Measurements from ENCODE around the gene BID.

BID gene

DNA sequence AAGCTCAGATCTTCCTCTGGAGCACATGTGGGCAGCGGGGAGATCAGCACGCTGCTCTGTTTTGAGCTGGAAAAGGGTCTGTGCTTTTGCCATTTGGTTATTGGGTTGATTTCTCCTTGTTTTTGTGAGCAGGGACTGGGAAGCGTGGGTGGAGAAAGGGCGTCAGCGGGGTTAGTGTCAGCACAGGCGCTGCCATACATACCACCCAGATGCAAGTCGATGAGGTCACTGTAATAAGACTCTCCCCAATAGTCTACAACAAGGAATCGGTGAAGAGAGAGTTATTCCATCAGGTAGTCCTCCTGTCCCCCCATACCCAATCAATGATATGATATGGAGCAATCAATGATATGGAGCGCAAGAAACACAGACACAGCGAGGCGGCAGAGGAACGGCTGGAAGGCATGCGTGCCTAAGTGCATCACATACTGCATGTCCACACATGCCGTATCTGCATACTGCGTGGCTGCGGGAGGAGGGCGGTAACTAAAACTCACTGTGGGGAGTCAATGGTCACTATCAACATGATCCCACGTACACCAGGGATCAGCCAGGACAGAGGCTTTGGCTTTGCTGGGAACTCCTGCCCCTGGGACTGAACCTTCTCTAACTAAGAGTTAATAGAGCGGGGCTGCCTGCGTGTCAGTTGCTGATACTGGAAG is 29.5 kb upstream of the BID start:
- DNase-seq (ENCODE audit: low read depth in 3 of 3): no peak

DNA sequence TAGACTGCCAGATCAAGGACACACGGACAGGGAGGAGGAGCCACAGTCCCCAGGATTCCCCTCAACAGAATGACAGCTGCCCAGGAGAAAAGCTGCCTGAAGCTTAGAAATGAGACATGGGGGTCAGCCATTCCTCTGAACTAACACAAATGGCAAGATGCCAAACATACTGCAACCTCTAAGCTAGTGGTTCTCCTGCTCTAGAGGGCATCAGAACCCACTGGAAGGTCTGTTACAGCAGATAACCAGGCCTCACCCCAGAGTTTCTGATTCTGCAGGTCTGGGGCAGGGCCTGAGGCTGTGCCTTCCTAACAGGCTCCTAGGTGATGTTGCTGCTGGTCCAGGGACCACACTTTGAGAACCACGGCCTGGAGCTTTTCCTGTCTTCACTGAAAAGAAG is 28.6 kb upstream of the BID start:
- DNase-seq (ENCODE audit: low read depth in 3 of 3): no peak

DNA sequence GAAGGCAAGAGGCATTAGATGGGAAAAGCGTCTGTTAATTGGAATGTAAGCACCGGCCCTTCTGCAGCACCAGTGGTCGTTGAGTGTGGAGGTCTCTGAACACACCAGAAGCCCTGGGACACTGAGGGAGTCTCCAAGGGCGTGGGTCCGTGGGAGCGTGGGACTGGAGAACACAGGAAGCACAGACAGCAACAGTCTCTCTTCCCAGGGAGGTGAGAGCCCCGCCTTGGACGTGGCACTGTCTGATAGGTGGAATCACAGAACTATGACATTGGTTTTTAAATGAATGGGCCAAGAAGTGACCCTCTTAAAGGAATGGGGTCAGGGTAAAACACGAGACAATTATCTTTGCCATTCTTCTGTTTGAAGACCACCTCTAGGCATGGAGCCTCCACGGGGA is 28.1 kb upstream of the BID start:
- no peak for DNase-seq (ENCODE audit: low read depth in 3 of 3)

DNA sequence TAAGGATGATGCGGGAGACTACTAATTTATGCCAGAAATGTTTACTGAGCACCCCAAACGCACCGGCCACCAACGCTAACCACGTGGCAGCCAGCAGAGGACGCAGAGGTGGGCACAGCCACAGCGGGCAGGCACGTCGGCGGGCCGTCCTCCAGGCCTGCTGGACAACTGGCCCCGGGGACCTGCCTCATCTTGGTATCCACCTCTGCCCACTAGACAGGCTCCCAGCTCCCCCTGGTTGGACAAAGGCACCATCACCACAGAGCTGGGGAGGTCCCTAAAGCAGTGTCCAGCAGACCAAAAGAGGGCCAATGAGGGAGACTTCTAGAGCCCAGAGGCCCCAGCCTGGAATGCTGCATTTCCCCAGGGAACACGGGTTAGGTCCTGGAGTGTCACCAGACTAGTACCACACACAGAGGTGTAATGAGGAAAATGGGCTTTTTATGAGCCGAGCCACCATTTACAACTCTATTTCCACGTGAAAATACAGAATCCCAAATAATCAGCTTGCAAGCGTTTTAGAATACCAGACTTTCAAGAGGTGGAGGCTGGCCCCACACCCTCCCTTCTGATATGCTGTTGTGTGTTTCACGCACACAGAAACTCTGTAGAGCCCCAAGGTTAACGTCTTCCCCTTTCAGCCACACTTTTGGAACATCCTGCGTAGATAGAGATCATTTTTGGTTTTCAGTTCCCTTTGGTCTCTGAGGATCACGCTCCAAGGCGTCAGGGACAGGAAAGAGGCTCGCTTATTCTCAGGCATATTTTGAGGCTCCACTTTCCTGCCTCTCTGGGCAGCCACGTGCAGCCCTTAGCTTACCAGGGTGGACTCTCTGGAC is 23.7 kb upstream of the BID start:
- DNase-seq (ENCODE audit: low read depth in 3 of 3): no peak

DNA sequence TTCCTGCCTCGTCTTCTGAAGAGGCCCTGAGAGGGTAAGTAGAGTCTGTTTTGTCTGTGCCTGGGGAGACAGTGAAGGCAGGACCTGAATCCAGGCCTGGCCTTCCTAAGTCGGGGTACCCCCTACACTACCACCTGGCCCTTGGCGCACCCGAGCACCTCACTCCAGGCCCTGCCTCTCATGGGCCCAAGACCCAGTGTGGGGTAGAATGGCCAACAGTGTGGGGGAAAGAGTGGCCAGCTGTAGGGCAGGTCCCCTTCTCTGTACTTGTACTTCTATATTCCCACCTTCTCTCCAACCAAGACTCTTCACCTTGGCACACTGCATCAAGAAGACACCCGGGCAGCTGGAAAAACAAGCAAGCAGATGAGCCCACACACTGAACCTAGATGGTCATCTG is 22.4 kb upstream of the BID start:
- DNase-seq (ENCODE audit: low read depth in 3 of 3): no peak

DNA sequence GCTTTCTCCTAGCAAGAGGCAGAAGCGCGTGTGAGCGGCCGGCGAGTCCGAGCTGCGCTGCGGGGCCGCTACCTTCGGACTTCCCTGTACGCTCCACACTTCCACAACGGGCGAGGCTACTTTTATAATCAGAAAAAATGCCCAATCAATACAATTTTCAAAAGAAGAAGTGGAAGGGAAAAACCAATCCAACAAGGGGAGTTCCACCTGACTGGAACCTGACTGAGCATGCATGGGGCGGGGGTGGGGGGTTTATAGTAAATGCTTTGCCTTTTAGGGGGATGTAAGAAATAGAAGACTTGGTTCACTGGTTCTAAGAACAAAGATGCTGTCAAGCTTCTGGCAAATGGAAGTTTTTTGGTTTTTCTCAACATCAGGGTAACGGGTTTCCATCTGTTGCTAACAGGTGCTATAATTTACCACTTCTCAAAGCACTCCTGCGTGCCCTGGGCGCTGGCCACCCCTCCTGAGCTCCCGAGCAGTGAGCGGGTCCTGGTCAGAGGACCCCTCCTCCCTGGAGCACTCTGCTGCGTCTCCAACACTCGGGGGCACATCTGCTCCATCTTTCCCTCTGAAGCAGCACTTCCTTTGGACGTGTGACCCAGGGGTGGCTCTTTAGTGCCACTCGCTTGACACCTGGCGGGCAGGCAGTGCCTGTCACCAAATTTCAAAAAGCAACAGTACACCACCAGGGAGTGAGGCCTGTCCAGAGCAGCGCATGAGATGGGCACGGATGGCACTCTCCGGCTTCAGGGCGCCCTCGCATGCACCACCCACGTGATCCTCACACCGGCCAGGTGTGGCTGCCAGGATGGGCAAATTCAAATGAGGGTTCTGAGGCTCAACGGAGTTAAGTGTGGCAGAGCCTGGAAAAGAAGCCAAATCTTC is 21.6 kb upstream of the BID start:
- no peak for DNase-seq (ENCODE audit: low read depth in 3 of 3)

DNA sequence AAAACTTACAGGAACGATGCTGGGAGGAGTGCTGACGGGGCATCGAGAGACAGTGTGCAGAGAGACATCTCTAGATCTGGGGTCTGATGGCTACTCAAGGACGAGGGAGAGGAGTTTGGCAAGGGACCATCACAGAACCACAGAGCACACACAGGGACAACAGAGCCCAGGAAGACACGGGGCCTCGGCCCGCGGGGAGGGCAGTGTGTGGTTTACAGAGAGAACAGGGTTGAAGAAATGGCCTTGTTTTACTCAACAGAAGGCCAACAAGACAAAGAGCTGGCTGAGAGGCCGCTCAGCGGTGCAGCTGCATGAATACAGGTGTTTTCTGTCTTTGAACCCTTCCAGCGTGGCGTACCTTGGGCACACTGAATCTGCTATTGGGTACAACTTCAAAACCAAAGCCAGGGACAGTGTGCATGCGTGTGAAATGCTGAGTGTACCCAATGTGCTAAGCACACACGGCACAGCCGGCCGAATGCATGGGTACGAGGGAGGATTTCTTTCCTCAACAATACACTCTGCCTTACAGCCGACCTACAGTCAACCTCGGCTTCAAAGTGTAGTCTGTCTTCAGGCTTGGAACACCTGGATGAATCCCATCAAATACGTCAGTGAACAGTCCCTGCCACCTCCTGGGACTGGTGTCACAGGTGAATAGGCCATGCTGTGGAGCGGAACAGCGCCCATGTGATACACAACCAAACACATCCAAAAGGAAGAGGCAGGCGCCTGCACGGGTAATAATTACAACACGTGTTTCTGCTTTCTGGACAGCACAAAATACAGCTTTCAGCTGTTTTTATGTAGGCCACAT is 20.7 kb upstream of the BID start:
- no peak for DNase-seq (ENCODE audit: low read depth in 3 of 3)

DNA sequence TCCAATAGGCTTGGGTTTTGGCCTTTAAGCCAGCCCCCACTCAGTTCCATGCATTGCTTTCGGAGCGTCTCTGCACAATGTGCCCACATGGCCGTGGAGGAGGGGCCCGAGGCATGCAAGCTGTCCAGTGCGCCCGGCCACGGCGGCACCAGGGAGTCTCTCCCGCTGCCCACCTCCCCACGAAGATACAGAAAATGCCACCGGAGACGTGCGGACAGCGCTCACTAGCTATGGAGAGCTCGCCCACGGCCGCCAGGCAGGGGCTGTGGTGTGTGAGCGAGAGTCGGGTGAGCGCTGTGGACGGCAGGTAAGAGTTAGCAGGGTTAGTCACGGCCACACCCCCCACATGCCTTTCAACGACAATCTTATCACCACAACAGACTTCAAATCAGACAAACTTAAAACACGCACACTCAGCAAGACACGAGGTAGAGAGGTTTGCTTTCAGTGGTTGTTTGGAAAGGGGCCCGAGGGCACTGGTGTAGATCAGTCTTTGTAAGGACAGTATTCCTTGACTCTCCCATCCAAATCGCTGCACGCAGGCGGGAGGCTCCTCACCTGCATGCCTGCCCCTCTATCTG is 18.7 kb upstream of the BID start:
- DNase-seq (ENCODE audit: low read depth in 3 of 3): no peak

DNA sequence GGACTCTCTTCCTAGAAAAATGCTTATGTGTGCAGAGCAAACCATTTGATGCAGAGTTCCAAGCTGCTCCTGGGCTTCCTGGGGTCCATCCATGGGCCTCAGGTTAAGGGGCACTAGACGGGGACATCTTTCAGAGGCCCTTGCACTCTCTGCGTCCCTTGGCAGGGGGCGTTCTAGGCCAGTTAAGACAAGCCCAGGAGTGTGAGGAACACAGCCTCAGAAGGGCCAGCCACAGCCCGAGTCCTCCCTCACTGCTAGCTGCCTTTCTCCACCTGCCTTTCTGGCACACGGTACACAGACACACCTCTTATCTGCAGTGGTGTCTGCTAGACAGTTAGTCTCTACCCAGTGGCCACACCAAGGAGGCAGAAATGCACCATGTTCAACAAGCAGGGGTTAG is 18.0 kb upstream of the BID start:
- no peak for DNase-seq (ENCODE audit: low read depth in 3 of 3)

DNA sequence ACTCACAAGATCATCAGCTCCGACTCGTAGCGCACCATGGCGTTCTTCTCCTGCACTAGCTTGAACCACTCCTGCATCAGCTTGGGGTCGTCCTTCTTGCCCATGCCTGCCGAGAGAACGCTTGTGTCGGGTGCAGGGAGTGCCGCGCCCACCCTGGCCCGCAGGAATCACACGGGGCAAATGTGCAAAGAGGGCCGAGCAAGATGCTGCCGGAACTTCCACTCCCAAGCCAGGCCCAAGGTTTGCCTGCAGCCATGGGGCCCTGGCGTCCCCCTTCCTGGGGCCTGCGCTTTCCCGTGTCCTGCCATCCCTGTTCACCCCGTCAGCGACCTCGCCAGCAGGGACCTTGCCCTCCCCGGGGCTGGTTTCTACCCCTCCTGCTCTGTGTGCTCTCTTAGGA is 16.9 kb upstream of the BID start:
- no peak for DNase-seq (ENCODE audit: low read depth in 3 of 3)

DNA sequence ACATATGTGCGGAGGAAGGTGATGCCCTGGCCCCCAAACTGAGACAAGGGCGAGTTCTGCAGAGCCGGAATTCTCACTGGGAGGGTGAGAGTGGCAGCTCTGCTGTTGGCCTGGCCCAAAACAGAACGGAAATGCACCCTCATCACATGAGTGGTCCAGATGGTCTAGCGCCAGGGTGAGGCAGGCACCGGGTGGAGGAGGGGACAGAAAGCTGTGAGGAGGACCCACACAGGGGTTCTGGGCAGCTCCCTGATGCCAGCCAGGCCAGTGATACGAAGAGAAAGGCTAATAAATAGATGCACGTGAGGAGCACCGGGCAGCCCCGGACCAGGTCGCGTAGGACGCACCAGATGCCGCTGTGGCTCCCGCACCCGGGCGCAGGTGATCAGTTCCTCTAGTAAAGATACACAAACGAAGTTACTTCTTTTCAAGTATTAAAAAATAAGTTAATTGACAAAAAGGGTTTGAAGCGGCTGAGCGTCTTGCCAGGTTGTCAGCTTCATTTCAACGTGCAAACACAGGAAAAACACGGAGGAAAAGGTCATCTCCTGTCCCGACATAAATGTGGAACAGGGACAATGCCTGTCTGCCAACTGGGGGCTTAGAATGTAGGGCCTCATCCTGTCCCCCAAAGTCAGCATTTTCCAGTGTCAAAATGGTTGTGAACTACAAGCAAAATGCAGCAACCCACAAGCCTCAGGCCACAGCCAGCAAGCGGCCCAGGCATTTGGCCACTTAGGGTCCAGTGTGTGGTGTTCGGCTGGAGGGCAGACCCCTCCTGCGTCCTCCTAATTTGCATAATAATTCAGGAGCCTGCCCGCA is 15.3 kb upstream of the BID start:
- DNase-seq (ENCODE audit: low read depth in 3 of 3): no peak

DNA sequence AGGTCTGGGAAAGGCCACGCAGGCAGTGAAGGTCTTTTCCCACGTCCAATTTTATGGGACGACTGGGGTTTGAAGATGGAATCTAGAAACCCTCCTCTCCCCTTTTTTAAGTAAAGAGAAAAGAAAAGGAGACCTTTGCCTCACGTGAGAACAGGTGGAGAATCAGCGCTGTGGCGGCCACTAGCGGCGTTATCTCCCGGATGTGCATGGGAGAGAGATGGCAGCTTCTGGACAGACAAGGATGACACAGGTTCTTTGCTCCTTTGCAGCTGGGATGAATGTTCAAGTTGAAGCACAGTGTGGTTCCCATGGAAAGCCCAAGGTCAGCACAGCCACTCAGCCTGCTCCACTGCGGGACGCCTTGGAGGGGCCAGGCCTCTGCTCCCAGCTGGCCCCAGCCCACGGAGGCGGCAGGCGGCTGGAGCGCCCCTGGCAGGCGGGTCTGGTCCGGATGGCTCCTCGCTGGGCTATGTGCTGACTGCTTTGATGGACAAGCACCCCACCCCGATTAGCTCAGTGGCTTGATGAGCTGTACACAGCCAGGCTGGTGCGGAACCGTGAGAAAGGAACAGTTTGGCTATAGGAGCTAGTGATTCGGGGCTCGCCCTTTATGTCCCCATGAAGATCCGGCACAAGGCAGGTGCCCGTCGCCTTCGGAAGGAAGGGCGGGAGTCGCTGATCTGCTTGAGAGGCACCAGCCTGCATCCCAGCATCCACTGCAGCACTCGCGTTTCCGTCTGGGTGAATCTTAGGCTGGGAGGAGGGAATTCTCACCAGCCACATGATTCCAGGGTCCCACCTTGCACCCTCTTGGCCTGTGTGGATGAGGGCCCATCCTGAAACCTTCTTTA is 14.5 kb upstream of the BID start:
- no peak for DNase-seq (ENCODE audit: low read depth in 3 of 3)

DNA sequence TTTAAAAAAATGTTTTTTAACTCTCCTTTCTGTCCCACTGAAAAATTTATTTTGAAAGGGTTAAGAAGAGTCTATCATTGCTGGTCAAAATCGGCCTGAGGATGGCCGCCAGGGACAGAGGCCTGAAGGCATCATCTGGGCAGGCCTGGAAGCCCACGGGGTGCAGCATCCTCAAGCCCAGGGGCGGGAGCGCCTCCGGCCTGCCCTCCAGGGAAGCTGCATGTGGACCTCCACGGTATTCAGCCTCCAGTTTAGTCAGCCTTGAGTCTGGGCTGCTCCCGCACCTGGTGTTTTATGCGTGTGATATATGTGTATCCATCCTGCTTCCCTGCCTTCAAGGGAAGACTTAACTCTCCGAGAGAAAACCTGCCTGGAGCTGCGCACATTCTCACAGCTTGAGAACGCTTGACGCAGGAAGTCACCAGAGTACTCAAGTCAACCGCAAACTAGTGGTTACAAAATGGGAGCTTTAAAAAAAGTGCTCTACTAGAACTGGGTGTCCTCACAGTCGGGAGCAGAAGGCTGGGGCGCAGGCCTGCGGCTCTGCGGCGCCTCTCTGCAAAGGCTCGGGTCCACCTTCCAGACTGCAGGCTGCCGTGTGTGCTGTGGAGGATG is 13.6 kb upstream of the BID start:
- no peak for DNase-seq (ENCODE audit: low read depth in 3 of 3)

DNA sequence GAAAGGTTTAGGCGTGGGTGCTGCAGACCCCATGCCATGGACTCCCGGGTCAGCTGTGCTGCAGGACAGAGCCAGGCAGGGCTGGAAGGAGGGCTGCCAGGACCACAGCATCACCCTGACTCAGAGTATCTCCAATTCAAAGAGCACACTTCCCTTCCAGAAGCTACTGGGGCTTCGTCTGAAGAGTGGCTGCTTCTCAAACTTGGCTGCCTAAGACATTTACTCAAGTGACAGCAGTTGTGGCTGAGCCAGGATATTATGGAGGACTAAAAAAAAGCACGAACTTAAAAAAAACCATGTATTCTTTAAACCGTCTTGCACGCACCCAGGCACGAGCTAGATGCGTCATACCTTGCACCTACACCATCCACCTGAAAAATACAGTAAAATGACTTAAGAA is 13.0 kb upstream of the BID start:
- no peak for DNase-seq (ENCODE audit: low read depth in 3 of 3)

DNA sequence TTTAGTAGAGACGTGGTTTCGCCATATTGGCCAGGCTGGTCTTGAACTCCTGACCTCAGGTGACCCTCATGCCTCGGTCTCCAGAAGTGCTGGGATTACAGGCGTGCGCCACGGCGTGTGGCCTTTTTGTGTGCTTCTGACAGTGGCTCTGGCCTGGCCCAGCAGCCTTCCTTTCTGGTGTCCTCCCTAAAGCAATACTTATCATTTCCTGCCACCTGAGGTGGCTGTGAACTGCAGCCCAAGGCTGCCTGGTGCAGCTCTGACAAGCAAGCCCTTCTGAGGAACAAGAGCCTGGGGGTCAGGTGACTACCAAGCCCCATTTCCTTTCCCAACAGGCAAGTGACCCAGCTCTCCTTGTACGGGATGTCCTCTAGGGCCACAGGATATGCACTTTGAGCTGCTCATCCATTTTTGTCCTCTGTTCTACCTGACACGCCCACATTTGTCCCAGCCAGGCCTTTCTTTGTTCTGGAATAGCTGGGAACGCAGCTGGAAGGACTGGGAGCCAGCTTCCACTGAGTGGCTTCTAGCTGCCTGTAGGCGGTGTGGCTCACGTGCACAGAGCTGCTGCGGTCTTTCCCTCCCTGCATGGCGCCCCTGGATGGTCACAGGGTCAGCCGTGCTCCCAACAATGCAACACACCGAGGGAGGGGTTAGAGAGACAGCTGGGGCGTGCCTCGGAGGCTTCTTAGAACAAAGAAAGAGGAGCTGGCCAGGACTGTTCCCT is 12.3 kb upstream of the BID start:
- no peak for DNase-seq (ENCODE audit: low read depth in 3 of 3)

DNA sequence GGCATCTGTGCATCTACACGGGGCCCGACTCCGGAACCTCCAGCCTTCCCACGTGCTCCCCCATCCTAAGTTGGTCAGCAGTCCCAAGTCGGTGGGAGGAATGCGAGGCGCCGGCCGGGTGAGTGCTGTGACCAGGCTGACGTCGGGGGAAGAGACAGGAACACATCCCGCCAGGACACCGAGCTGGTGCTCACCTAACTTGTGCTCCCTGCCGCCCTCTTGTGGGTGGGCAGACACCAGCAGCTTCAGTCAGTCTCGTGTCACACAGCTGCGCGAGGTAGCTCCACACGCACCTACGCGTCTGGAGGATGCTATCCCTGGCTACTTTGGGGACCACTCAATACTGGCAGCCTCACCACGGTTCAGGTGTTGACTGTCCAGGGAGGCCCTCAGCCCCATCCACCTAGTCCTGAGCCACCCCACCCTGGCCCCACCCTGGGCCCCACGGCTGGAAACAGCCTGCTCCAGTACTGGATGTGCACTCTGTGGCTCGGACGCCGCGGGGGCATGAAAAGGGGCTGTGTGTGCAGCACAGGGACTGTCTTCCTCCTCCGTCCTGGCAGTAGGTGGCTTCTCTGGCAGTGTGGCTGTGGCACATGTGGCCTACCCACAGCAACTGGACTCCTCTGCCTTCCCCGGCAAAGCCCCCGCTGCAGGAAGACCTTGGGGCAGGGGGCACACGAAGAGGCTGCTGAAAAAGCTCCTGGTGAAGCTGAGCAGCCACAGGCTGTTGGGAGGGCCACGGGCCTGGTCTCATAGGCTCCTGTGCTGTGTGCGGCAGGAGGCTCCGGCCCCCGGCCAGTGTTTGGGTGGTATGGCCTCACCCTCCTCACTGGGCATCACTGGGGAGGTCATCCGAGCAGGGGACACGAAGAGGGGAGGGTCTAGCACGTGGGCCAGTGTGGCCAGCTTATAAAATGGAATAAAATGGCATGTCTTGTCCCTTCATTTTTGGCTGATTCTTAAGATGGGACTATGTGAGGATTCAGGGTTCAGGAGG is 11.2 kb upstream of the BID start:
- peak; percentile 58 to 69 (median 60) for DNase-seq (ENCODE audit: low read depth in 3 of 3)

DNA sequence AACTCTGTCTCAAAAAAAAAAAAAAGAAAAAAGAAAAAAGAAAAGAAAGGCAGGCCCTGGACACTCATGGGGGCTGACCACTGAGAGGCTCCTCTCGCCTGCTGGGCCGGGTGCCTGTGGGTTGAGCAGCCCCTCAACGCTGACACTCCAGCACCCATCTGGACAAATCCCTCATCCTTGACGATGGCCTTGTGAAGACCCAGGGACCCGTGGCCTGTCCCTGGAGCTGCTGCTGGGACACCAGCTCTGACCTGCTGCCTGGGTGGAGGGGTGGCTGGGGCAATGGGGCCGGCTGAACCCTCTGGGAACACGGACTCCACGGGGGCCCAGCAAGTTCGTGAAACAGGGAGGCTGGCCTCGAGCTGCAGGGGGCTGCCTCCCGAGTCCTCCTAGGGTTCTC is 10.5 kb upstream of the BID start:
- no peak for DNase-seq (ENCODE audit: low read depth in 3 of 3)
